HUES6 (cell line): ENCODE data around the gene LMCD1.

Experiments used
- H3K27ac ChIP-seq: 2 replicates; pipeline ENCODE4 v1.7.0; 2013; ENCODE audit warnings: low read depth, mild to moderate bottlenecking, low read length, inconsistent platforms
- H3K27me3 ChIP-seq: 2 replicates; pipeline ENCODE4 v1.6.1; 2013; ENCODE audit warnings: low read length; ENCODE audit not compliant: control insufficient read depth, insufficient read depth
- H3K36me3 ChIP-seq: 2 replicates; pipeline ENCODE4 v1.6.1; 2013; ENCODE audit warnings: low read length; ENCODE audit not compliant: control insufficient read depth, insufficient read depth
- H3K4me1 ChIP-seq: 2 replicates; pipeline ENCODE4 v1.6.1; 2013; ENCODE audit warnings: low read length; ENCODE audit not compliant: control insufficient read depth, insufficient read depth
- H3K4me3 ChIP-seq: 2 replicates; pipeline ENCODE4 v1.5.1; 2013; ENCODE audit warnings: low read depth, low read length
- H3K9ac ChIP-seq: one replicate; pipeline ENCODE4 v1.6.1; 2013; ENCODE audit warnings: mild to moderate bottlenecking, low read length
- H3K9me3 ChIP-seq: 2 replicates; pipeline ENCODE4 v1.6.1; 2013; ENCODE audit warnings: low read depth, low read length; ENCODE audit not compliant: control insufficient read depth, insufficient read depth

LMCD1 gene

DNA sequence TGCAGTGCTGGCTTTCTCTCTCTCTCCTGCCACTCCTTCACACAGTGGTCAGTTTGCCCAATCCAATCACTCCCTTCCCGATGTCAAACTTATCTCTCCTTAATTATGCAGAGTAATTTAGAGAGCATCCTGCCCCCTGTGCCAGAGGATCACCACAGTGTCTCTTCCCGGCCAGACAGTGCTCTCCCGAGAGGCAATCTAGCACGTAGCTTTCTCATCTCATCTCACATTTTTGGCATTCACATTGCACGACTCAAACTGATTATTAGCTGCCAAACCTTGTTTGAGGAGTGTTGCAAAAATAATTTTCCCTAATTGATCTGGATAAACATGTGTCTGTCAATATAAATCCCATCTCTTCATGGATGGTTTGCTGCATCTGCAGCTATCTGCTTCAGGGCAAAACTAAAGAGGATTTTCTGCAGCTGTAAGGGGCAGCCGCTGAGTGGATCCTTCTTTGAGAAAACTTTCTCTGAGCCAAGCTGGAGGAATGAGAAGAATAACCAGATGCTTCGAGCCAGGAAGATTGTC, 105.1 kb downstream of the LMCD1 start:
- Histone ChIP-seq H3K36me3 (no peaks in the 10 kb centered on the region), H3K4me1 (peaks cover 15% of the 10 kb centered on the region), H3K4me3 (no peak overlapping the region), H3K9me3 (no peaks in the 10 kb centered on the region), H3K9ac (peak overlapping the region; percentile 4), H3K27ac (no peak overlapping the region), H3K27me3 (no peaks in the 10 kb centered on the region)

DNA sequence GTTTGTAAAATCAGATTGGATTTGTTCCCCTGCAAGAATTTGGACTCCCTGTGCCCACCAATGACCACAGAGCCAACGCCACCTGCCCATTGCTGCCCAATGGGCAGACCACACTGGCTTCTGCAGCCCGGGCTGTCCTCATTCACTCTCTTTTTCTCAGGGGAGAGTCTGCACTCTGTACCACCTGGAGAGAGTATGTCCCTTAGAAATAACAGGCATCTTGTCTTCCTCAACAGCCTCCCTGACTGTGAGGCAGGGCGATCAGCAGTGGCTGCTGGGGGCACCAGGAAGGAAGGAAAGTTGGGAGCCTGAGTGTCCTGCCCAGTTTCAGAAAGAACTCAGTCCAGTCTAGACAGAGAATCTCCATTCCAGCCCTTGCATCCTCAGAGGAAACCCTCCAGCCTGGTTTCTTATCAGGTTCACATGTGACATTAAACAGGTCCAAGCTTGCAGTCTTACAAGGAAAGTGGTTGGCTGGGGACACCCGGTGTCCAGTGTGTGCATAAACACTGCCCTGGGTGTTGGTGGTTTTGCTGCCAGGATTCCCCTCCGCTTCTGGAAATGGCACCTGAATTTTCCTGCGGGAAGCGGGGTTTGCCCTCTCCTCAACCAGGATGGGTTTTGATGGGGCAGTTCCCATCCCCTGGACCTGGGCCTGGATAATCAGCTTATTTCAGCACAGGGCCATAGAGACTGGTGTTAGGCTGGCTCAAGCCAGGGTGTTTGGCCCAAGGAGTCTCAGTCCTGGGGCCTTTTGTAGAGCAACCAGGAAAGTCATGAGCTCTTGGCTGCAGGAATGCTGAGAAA, 105.8 kb downstream of the LMCD1 start:
- Histone ChIP-seq H3K36me3 (no peaks in the 10 kb centered on the region), H3K27ac (no peak overlapping the region), H3K4me1 (peaks cover 15% of the 10 kb centered on the region), H3K9ac (peak overlapping the region; percentile 4), H3K27me3 (no peaks in the 10 kb centered on the region), H3K4me3 (no peak overlapping the region), H3K9me3 (no peaks in the 10 kb centered on the region)

DNA sequence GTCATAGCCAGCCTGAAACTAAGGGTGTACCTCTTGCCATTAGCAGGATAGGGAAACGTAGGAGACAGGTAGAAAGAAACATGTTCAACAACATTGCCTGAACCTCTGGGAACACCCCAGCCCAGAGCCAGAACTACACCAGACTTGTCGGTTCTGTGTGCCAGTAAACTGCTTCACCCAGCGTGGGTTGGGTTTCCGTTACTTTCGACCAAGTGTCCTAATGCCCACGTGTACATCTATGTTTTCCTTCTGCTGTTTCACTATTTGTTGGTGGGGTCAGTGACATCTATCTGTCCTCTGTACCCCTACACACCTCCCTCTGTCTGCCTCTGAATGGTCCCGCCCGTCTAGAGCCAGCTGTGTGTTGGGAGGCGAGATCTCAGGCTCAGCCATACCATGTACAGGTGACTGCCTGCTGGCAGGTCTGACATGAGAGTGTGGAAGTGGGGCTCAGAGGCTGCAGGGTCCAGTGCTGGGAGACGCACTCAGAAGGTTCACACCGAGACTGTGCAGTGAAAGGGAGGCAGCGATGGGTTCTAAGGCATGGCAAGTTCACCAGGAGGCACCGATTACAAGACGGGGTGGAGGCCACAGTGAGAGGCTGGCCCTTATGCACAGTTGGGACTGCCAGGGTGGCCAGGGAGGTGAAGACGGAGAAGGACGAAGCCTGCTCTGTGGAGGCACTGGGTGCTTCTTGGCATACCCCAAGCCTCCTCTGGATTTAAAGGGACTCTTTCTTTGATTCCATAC, 106.6 kb downstream of the LMCD1 start:
- no peaks in the 10 kb centered on the region for H3K36me3 ChIP-seq
- H3K9ac ChIP-seq: no peak overlapping the region
- no peaks in the 10 kb centered on the region for H3K9me3 ChIP-seq
- H3K4me3 ChIP-seq: no peak overlapping the region
- H3K4me1 ChIP-seq: peaks cover 15% of the 10 kb centered on the region
- no peak overlapping the region for H3K27ac ChIP-seq
- no peaks in the 10 kb centered on the region for H3K27me3 ChIP-seq

DNA sequence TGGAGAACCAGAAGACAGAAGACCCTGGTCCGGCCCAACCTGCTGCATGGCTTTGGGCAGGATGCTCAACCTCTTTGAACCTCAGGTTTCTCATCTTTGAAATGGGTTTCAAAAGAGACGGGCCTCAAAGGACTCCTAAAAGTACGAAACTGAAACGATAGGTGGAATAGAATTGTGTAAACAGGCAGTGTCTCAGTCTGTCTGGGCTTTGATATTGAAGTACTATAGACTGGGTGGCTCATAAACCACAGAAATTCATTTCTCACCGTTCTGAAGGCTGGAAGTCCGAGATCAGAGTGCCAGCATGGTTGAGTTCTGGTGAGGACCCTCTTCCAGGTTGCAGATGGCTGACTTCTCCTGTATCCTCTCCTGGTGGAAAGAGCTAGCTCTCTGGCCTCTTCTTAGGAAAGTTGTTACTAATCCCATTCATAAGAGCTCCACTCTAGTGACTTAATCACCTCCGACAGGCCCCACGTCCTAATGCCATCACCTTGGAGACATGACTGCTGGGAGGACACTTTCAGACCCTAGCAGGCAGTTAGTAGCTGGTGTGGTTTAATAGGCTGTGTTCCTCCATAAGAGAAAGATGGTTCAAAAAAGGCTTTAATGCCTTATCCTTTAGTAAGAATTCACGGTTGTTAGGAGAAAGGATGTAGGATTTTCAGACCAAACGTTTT, 107.3 kb downstream of the LMCD1 start:
- H3K36me3 ChIP-seq: no peaks in the 10 kb centered on the region
- peaks cover 15% of the 10 kb centered on the region for H3K4me1 ChIP-seq
- H3K9me3 ChIP-seq: no peaks in the 10 kb centered on the region
- no peak overlapping the region for H3K27ac ChIP-seq
- no peak overlapping the region for H3K9ac ChIP-seq
- no peak overlapping the region for H3K4me3 ChIP-seq
- H3K27me3 ChIP-seq: no peaks in the 10 kb centered on the region

DNA sequence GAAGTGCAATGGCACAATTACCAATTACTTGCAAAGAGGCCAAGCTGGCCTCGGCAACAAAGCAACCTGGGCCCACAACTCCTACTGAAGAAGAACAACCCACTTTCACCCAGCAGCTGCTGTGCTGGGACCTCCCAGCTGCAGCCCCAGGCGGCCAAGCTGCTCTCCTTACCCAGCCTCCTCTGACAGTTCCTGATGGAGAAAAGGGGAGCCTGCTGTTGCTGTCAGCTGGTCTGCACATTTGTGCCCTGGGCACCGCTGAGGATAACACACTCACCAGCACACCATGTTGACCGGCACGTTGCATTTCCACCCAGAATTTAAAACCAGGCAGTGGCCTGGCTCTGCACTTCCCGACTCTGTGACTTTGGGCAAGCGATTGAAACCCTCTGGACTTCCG, 109.3 kb downstream of the LMCD1 start:
- Histone ChIP-seq H3K27ac (no peak overlapping the region), H3K4me1 (peaks cover 10% of the 10 kb centered on the region), H3K9ac (no peak overlapping the region), H3K9me3 (no peaks in the 10 kb centered on the region), H3K4me3 (no peak overlapping the region; the same call in 1 of the 2 replicates), H3K36me3 (no peaks in the 10 kb centered on the region), H3K27me3 (no peaks in the 10 kb centered on the region)

DNA sequence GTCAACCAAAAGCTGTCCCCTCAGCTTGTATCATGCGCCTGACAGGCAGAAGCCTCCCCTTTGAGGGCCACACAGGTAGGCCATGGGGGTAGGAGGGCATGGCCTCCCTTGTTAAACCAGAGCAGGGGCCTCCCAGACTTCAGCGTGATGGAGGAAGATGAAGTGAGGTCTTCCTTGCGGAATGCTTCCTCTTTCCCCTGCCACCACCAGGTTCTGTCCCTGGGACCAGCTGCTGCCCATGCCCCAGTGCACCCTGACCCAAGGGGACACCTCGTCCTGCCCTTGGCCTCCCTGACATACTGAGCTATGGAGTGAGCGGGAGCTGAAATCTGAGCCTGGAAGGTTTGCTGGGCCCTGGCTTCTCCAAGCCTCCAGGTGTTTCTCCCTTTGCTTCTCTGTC, 116.3 kb downstream of the LMCD1 start:
- Histone ChIP-seq H3K27ac (no peak overlapping the region), H3K4me1 (peaks cover 5% of the 10 kb centered on the region), H3K9me3 (peaks cover 13% of the 10 kb centered on the region), H3K27me3 (no peaks in the 10 kb centered on the region), H3K4me3 (no peak overlapping the region), H3K36me3 (no peaks in the 10 kb centered on the region), H3K9ac (no peak overlapping the region)

DNA sequence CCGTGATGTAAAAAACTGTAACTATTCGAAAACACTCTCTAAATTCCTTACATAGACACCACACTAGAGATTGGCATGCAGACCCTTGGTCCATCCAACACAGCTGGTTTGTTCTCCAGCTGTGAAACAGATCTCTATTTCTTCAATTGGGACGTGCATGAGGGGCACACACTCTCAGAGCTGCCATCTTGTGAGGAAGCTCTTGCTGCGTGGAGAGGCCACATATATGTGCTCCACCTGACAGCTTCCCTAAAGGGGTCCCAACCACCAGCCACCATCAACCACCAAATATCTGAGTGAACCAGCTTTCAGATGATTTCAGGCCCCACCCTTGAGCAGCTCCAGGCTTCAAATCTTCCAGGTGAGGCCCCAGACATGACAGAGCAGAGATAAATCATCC, 117.3 kb downstream of the LMCD1 start:
- Histone ChIP-seq H3K9ac (no peak overlapping the region), H3K27ac (no peak overlapping the region), H3K4me1 (peaks cover 13% of the 10 kb centered on the region), H3K9me3 (peaks cover 13% of the 10 kb centered on the region), H3K36me3 (no peaks in the 10 kb centered on the region), H3K4me3 (no peak overlapping the region), H3K27me3 (0 out of 2 replicates have a peak, but pooled peaks cover 4% of the 10 kb centered on the region)

DNA sequence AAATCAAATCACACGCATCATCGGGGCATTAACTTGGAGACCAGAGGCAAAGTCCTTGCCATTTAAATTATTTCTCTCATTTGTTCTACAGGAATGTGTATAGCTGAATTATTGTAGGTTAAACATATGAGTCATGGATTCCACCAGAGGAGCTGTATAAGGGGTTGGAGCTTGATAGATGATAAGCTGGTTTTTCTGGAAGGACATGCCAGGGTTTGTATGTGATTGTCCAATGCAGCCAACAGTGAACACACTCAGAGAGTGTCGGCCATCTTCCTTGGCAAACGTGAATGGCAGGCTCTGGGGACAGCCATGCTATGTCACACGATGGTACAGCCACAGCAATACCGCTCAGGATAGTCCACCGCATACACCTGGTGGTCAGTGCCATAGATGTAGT, 117.9 kb downstream of the LMCD1 start:
- H3K36me3 ChIP-seq: no peaks in the 10 kb centered on the region
- H3K4me1 ChIP-seq: peaks cover 13% of the 10 kb centered on the region
- 0 out of 2 replicates have a peak, but pooled peaks cover 5% of the 10 kb centered on the region for H3K27me3 ChIP-seq
- H3K9me3 ChIP-seq: peaks cover 13% of the 10 kb centered on the region
- H3K9ac ChIP-seq: no peak overlapping the region
- H3K27ac ChIP-seq: no peak overlapping the region
- H3K4me3 ChIP-seq: no peak overlapping the region

DNA sequence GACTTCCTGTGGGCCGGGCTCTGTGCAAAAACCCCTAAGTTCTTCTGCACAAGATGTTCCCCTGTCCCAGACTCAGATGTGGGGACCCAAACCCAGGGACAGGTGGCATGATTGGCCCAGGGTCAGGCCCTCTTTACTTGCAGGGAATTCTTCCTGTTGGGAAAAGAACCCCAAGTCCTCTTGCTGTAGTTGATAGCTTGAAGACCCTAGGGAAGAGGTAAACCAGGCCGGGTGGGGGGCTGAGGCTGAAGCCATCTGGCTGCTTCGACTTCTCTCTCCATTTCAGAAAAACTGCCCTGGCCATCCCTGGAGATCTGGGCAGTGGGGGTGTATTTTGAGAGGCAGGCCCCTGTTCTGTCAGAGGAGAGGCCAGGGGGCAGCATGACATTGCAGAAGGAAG, 119.5 kb downstream of the LMCD1 start:
- H3K9ac ChIP-seq: no peak overlapping the region
- H3K9me3 ChIP-seq: peaks cover 13% of the 10 kb centered on the region
- H3K36me3 ChIP-seq: no peaks in the 10 kb centered on the region
- 0 out of 2 replicates have a peak, but pooled peaks cover 5% of the 10 kb centered on the region for H3K27me3 ChIP-seq
- H3K4me1 ChIP-seq: peaks cover 13% of the 10 kb centered on the region
- H3K4me3 ChIP-seq: no peak overlapping the region
- H3K27ac ChIP-seq: no peak overlapping the region

DNA sequence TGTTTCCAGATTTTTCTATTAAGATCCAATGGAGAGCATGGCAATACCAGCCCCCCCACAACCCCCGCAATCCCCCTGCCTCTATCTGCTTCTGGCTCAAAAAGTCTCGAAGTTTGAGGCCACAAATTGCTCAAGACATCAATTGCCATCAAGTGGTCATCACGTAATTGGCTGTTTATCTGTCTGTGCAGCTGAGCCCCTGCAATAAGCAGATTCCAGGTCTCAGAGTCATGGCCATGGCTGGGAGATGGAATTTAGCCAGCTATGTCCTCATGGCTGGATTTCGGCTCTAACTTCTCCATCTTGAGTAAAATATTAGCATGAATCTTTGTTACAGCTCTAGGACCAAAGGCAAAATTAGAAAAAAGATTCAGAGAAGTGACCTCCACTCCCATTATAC, 120.2 kb downstream of the LMCD1 start:
- Histone ChIP-seq H3K36me3 (no peaks in the 10 kb centered on the region), H3K27ac (no peak overlapping the region)

More for the DNA sequence above, 120.2 kb downstream of the LMCD1 start:
- 0 out of 2 replicates have a peak, but pooled peaks cover 5% of the 10 kb centered on the region for H3K27me3 ChIP-seq
- H3K9ac ChIP-seq: no peak overlapping the region
- peaks cover 13% of the 10 kb centered on the region for H3K4me1 ChIP-seq
- H3K9me3 ChIP-seq: peaks cover 13% of the 10 kb centered on the region
- H3K4me3 ChIP-seq: no peak overlapping the region
